DMS53 treated with DMSO at 0.1 percent for 48 hours (cell line): Measurements from ENCODE around the gene SEMA6A.
"Not testable (repeated sequence)": the region's sequence is repeated elsewhere in the genome, so short reads cannot be mapped to it uniquely, and the experiment has no call there.

Experiments
- DNase-seq: peaks from one replicate; lab custom pipeline; 2025; ENCODE audit not compliant: unreplicated experiment; lab: John Stamatoyannopoulos, UW

Gene SEMA6A

DNA sequence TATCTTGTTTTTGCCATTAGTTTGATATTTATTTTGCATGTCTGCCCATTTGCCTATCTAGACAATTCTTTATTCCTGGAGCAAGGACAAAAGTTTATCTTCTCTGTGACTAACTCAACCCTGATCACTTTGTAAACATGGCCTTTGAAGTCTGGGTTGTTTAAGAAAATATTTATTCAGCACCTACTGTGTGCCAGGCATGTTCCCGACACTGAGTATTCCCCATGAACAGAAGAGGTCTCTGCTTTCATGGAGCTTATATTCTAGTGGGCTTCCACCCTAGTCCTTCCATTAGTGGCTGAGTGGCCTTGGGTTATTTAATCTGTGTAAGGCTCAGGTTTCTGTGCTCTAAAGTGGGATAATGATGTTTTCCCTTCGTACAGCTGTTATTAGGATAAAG lies 49.7 kb downstream of the SEMA6A start:
- DNase-seq, result no peak

DNA sequence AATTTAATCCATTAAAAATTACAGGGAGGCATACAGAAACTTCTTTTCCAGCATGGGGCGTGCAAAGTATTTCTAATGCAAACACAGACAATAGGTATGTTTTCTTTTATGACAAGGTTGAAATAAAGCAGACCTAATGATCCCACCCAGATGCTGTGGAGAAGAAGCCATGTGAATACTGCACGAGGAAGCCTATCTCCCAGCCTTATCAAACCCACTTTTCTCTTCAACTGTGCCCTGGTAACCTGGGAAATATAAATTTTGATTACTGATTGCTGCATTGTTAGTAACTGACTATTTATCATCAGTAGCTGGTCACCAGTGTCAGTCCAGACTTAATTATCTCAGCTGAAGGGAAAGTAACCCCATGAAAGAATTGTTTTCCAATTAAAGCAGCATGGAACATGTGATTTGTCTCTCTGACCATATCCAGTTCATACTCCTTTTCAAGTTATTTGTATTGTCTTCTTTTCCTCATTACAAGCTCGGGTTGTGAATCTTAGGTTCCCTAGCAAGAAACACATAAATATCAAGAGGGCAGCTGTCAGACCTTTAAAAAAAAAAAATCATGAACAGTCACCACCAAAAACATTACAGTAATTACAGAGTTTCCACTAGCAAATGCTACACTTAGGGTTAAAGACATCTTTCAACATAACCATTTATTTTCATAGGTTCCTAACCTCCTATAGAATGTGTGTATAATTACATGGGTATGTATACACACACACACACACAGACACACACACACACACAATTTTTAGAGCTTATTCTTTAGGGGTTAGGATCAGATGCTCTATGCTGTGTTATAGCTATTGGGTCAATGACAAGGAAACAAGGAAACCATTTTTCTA lies 50.3 kb downstream of the SEMA6A start:
- DNase-seq, result no peak

DNA sequence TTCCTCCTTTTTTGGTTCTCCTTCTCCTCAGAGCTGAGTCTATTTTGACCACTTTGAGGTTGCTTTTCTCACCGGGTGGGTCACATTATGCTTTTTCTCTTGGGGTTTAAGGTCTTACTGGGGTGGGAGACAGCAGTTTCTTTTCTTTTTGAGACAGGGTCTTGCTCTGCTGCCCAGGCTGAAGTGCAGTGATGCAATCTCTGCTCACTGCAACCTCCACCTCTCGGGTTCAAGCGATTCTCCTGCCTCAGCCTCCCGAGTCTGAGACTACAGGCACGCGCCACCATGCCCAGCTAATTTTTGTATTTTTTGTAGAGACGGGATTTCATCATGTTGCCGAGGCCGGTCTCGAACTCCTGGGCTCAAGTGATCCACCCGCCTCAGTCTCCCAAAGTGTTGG lies 51.4 kb downstream of the SEMA6A start:
- not testable (repeated sequence) for DNase-seq

DNA sequence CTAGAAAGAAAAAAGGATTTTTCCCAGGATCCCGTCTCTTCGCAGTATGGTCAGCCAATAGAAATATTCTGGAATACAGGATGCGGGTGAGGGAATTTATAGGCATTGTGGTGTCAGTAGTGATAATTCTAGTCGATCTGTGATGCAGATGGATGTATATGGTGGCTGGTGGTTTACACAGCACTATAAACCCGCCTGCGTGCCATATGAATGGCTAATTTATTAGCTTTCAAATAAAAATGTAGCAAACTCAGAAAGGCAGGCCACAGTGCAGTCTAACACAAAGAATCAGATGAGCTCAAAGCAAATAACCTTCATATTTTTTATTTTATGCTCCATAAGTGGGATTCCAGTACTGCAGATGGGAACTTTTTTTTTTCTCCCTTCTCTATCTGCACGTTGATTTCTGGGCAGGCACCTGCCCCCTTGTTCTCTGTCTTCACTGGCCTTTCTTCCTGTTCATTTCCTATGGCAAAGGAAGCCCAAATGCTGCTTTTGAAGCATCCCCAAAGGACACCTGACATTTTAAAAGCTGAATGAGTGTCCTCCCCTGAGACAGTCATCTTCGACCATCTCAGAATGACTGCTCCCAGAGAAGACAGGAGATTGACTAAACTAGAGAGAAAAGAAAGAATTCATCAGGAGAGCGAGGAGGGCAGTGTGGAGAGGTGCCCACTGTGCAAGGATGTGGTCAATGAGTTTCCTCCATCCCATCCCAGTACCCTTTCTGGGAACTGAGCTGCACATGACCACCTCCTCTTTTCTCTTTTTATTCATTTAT lies 52.1 kb downstream of the SEMA6A start:
- no peak for DNase-seq

DNA sequence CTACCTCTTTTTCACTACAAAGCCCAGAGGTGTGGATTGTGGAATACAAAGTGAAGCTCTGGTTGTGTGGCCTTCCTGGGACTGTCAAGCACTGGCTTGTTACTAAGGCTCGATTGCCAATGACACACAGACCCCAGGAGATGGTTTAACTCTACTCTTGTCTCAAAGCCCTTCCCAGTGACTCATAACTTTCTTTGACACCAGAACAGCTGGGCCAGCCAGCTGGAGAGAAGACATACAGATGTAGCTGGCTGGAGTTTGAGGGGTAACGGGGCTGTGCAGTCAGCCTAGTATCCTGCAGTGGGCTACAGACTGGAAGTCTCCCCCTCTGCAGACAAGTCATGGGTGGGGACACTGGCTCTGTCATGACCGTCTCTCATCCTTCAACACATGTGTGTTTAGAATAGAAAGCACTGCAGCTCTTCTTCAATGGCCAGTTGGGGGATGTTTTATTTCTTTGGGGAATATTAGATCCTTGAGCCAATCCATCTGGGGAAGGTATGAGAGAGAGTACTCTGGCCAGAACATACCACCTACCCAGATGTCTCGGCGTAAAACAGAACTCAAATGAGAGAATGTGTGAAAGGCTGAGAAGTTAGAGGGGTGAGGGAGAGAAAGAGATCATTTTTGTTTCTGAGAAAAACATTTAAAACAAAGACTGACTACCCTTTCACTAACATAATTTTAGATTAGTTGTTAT lies 53.3 kb downstream of the SEMA6A start:
- no peak for DNase-seq

DNA sequence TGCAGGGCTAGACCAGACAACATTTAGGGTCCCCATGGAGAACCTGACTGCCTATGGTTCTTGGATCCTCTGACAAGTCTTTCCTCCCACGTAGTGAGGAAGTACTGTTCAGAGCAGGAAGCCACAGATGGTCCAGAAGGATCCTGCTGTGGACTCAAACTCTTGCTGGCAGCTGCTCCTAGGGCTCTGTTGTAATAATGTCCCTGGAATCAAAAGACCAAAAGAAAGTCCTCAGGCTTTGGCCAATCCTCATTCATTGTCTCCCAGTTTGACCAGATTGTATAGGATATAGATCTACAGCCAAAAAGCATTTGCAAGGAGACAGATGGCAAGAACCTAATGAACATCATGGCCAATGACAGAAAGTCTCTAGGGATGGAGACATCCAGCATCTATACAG lies 53.9 kb downstream of the SEMA6A start:
- no peak for DNase-seq

DNA sequence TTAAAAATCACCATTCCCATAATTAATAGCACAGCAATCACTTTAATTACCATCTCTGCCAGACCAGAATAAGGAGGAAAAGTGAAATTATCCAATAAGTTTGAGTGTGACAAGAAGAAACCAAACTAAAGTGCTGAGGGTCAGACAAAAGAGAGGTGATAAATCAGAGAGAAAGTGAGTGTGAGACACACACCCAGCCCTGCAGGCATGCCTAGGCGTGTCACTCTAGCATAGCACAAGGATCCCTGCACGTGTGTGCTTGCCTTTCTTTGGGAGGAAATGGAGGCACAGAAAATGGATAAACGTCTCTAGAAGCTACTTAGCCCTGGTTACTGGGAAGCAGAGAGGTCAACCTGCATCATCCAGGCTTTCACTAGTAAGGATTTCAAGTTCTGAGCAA lies 56.2 kb downstream of the SEMA6A start:
- no peak for DNase-seq

DNA sequence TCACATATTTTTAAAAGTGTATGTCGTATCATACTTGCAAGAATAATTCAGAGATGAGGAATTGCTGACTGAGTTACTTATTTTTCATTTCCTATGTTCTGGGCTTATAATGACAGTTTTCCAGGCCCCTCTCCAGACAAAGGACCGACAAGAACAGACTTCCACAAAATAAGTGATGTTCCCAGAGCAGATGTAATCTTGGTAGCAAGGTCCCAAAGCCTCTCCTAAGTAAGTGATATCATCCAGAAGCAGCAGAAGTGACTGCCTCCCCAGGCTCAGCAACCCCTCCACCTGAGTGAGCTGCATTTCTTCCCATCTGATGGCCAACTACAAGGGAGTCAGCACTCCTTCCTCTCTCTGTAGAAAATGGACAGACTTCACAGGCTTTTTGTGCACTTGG lies 57.1 kb downstream of the SEMA6A start:
- DNase-seq, result no peak

DNA sequence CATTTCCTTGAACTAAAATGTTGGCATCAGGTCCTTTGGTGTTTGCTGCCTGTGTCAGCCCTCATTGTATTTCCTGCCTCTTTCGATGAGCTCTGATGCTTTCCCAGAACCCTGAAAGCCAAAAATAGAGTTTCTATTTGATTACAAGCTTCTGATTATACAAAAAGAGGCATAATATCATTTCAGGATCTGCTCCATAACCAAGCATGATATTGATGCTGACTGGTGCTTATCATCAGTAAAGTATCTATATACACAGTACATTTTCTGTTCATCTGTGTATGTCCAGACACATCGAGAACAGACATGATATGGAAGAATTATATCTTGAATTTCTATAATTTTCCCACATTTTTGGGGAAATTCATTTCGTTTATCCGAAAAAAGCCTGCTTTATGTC lies 58.6 kb downstream of the SEMA6A start:
- no peak for DNase-seq

DNA sequence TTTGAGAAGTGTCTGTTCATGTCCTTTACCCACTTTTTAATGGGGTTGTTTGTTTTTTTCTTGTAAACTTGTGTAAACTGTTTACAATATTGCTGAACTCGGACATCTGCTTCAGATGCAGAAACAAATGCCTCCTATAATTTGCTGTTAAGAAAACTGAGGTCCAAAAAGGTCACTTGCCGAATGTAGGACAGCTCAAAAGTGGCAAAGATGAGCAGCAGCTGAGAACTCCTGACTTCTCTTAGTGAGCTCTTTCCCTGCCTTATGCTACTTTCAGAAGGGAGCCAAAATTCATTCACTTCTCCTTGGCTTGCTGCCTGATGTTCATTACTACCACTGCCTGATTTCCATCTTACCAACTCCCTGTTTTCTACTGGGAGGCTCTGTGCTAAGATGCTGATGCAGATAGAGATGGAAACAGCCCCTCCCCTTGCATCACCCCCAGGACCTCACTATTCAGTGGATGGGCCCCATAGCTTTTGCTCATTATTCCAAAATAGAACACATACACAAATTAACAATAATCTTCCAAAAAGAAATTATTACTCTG lies 60.1 kb downstream of the SEMA6A start:
- DNase-seq, result no peak

DNA sequence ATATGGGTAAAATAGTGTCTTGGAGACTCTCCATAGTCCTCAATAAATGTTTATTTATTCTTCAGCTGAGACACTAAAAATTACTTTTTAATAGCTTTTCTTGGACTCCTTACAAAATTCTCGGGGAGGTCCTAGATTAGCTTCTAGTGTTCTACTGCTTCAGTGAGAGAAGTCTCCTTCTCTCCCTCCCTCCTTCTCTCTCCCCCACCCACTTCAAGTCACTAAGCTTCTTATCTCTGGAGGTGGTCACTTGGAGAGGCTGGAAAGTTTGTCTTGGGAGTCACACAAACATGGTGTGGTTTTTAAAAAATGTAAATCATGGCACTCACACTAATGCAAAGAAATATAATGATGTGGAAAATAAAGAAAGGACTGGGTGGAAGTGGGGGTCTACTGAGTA lies 64.1 kb downstream of the SEMA6A start:
- no peak for DNase-seq

DNA sequence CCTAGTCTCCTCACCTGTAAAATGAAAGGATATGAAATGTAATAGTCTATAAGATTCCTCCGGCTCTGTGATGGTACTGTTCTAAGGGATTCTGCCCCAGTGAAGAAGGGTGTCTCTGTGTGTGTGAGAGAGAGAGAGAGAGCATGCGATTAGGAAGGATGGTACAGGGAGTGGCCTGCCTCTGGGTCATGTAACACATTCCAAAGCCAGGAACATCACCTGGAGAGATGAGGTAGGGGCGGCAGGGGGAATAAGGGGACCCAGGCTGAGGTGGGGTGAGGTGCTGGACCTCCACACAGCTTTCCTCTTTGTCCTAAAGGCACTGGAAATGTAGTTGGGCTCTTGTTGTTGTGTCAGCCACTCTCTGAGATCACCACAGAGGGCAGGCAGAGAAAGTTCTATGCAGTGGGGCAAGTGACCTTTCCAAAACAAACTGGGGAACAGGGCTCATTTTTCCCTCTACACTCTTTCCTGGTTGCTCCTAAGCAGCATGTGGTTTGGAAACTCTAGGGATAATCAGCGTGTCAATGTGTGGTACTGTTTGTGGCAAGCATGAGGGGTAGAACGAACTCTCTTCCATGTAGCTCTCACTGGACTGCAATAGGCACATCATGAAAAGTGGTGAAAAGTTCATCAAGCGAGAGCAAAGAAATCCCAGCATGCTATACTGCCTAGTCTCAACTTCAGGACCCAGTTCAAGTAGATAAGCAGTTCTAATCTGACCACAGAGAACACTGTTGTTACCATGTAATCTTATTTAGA lies 65.0 kb downstream of the SEMA6A start:
- no peak for DNase-seq

DNA sequence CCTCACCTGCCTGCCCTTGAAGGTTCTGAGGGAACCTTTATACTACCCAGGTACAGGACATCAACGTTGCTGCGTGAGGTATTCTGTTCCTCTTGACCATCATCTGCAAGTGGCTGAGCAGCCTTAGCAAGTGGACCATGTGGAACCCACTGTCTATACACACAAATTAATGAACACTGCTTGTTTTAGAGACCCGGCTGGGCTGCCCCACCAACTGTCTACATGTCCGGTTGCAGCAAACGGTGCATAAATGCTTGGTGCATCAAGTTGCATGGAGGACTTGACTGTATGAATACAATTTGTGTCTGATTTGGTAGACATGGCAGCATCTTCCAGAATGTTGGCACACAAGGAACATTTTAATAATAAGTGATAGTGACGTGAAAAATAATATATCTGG lies 65.8 kb downstream of the SEMA6A start:
- no peak for DNase-seq

DNA sequence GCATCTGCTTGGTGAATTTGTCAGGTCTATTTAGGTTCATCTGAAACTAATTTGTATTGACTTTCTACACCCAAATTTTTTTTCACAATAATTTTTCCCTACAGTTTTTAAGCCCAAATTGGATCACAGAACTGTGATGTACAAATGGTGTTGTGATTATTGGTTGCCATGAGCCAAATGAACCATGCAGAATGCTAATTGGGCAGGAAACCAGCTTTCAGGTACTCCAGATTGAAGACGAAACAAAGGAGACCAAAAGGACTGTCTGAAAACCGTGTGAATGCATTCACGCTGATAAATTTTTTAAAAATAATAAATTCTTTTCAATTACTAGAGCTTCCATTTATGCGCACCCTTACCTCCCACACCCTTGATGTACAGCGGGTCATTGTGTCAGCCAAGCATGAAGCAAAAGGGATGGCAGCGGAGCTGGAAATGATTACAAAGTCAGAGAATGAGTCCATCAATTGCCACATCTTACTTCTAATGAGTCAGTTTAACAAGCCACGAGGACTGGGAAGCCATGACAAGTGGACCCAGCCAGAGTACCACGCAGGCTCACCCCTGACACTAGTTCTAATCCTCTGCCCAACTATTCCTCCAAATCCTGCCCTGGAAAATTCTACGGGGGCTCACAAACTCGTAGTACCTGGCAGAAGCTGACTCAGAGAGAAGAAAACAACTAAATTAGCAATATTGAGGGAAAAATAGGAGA lies 66.5 kb downstream of the SEMA6A start:
- DNase-seq, result no peak

DNA sequence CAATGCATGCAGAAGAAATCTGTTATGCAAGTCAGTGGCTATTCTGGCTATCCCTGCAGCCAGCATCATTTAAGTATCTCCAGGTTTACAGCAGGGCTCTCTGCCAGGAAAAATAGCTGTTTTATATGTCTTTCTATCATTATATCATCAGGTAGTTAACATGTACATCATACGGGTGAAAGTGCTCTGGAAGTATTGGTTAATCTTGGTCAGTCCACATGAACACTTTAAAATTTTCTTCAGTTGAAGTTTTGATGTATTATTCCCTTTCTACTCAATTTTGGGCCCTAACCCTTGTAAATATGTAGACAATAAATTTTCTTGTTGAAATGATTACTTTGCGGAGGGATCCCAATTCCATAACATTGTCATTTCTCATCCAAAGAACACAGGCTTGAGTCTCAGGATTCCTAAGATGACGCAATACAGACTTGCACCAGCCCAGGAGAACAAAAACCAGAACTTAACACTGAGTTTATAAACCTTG lies 67.5 kb downstream of the SEMA6A start:
- DNase-seq, result no peak

DNA sequence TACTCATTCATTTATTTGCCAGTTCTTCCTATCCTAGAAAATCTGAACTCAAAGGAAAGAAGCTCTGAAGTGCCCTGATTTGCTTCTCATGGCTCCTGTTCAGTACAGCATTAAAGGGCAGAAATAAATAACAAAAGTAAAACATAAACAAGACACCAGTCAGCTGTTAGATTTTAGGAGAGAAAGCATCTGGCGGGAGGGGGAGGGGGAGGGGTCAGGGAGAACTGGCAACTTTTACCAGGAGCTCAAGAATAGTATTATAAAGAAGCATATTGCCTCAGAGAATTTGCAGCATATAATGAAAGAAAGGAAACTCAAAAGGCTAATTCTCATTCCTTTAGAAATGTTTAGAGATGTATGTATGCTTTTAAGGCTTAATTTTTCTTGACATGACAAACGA lies 68.1 kb downstream of the SEMA6A start:
- no peak for DNase-seq

DNA sequence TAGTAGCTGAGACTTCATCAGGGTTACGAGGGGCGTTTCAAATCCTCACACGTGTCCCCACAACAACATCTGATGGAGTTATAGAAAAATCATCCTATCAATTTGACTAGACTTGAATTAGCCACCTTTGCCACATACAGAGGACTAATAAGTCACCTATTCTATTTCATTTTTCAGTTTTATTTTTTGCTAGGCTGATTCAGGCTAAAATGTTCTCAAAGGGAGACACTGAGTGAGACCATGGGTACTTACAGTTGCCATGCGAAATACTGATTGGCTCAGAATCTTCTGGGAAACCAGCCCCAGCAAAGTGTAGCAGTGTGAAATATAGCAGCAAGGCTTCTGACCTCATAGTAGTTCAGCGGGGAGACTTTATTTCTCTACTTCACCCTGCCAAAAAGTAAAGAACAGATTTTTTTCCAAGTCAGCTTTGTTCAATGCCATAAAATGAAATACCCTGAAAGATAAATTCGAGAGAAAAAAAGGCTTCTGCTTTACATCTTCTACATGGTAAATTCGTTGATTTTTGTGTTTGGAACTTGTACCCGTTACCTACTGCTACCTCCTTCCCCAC lies 69.9 kb downstream of the SEMA6A start:
- DNase-seq, result no peak

DNA sequence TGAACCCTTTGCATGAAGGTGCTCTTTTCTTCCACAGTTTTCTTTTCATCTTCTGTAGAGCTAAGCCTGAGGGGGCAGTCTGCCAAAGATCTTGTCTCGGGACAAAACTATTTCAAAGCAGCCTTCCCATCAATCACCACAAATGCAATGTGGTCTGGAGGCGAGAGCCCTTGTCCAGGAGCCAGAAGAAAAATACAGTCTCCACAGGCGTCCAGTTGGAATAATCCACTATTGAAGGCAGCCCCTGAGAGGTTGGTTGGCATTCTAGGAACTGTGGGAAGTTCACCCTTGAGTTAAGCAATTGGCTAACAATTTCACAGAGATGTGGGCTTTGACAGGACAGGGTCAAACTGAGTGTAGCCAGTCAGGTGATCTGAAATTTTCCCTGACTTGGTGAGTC lies 72.0 kb downstream of the SEMA6A start:
- DNase-seq, result no peak

DNA sequence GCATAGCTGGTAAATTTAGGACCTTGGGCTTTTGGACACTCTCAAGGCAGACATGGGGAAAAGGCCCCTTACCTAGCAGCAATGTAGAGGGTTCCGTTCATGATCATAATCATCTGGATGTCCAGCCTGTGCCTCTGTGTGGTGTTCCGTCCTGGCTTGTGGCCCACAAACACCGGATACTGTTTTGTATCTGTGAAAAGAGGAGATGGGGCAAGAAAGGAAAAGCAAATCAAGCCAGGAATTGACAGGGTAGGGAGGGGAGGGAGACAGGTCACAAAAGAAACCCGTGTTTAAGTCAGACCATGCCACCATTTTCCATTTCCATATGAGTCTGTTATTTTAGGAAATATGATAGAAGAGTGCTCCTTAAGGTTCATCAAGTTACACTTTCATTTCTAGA lies 72.5 kb downstream of the SEMA6A start:
- DNase-seq, result no peak
